GM12878 (cell line): ENCODE measurements around the gene SNCAIP. TPM values are rescaled to one million over a fixed set of nuclear protein-coding genes. Genes with fewer than 3 reads are reported as not detected.

Source experiments
- ATAC-seq: fragments of 200-7000 bp; cut with Tn5 transposase; 3 replicates; pipeline ENCODE4 v1.9.1; 2020; ENCODE audit warnings: mild to moderate bottlenecking, moderate library complexity
- BruUV-seq: library from RNA; stranded (reverse); fragments of 400-500 nt; replicated peaks from 2 replicates; lab custom pipeline; 2021; lab: Mats Ljungman, UMichigan
- CTCF ChIA-PET: fragments of 300-600 bp; sonication (Branson Sonifier 250); formaldehyde crosslinking; extraction: SDS; loops from one replicate; lab custom pipeline; 2021; ENCODE audit warnings: inconsistent platforms; lab: Yijun Ruan, JAX
- POLR2A ChIA-PET: fragments of 350-600 bp; formaldehyde crosslinking; extraction: SDS; loops from one replicate; lab custom pipeline; 2021; ENCODE audit warnings: inconsistent platforms; lab: Charles Lee
- RAD21 ChIA-PET: fragments of 300-600 bp; sonication (Branson Sonifier 250); formaldehyde crosslinking; loops from one replicate; lab custom pipeline; 2023; ENCODE audit warnings: antibody characterized with exemption; ENCODE audit not compliant: unreplicated experiment; lab: Charles Lee
- SMC1A ChIA-PET: fragments of 300-600 bp; sonication (Branson Sonifier 250); formaldehyde crosslinking; loops from one replicate; lab custom pipeline; 2023; ENCODE audit not compliant: unreplicated experiment, uncharacterized antibody; lab: Charles Lee
- DNase-seq: peaks from one replicate; pipeline ENCODE4 v3.0.0-alpha.2; 2011; ENCODE audit warnings: low read depth, low spot score
- FAIRE-seq: peaks from 3 replicates; lab custom pipeline; 2011; peaks lifted over from hg19 to GRCh38; lab: Jason Lieb, UNC
- H2AFZ ChIP-seq: 2 replicates; pipeline ENCODE4 v1.6.0; 2011; ENCODE audit warnings: low read depth, low read length, control low read depth; ENCODE audit not compliant: control insufficient read depth
- H3K27ac ChIP-seq: 2 replicates; pipeline ENCODE4 v1.5.1; 2011; ENCODE audit warnings: control low read depth; ENCODE audit not compliant: control insufficient read depth, insufficient read depth
- H3K27me3 ChIP-seq, 2 experiments: replicated peaks in 1 of 2; 2 replicates each; pipeline versions ENCODE4 v1.6.0 to v1.6.1; 2011; ENCODE audit warnings: low read length in 1 of 2; ENCODE audit not compliant: control insufficient read depth in 2 of 2, insufficient read depth in 2 of 2
- H3K36me3 ChIP-seq, 2 experiments: 2 replicates each; pipeline ENCODE4 v1.5.1; 2011; ENCODE audit warnings: low read length in 1 of 2; ENCODE audit not compliant: control insufficient read depth in 2 of 2, insufficient read depth in 2 of 2
- H3K4me1 ChIP-seq: 2 replicates; pipeline ENCODE4 v1.6.1; 2011; ENCODE audit warnings: mild to moderate bottlenecking, low read length, moderate library complexity, mixed read lengths; ENCODE audit not compliant: control insufficient read depth, insufficient read depth
- H3K4me2 ChIP-seq: 2 replicates; pipeline ENCODE4 v1.6.0; 2011; ENCODE audit warnings: control low read depth; ENCODE audit not compliant: control insufficient read depth, insufficient read depth
- H3K4me3 ChIP-seq: fragments of 200-600 bp; sonication (generic); 2 replicates; pipeline ENCODE4 v1.5.1; 2016
- H3K79me2 ChIP-seq: 2 replicates; pipeline ENCODE4 v1.6.0; 2011; ENCODE audit warnings: low read length; ENCODE audit not compliant: control insufficient read depth, insufficient read depth
- H3K9ac ChIP-seq: 2 replicates; pipeline ENCODE4 v1.8.0; 2011; ENCODE audit warnings: low read length, control low read depth, mixed read lengths; ENCODE audit not compliant: control insufficient read depth, insufficient read depth
- H3K9me3 ChIP-seq: replicated peaks from 3 replicates; pipeline ENCODE4 v1.5.1; 2011; ENCODE audit warnings: mild to moderate bottlenecking, low read length; ENCODE audit not compliant: control insufficient read depth, insufficient read depth
- H4K20me1 ChIP-seq: 2 replicates; pipeline ENCODE4 v1.6.0; 2011; ENCODE audit not compliant: control insufficient read depth, insufficient read depth
- ASH2L ChIP-seq: fragments of 300-600, 200-600 bp; sonication (generic); IDR thresholded peaks from 2 replicates; pipeline ENCODE4 v1.6.1; 2017; ENCODE audit warnings: low read depth, mild to moderate bottlenecking, borderline replicate concordance
- CBFB ChIP-seq: IDR thresholded peaks from 2 replicates; pipeline ENCODE4 v1.6.1; 2016; ENCODE audit warnings: antibody characterized with exemption, low read depth
- CTCF ChIP-seq, 3 experiments: IDR thresholded peaks in 2 of 3; conservative IDR thresholded peaks in 1 of 3; 2 replicates each; pipeline ENCODE4 v1.5.1; 2011; ENCODE audit warnings: low read depth in 3 of 3, low read length in 3 of 3, mild to moderate bottlenecking in 3 of 3, control low read depth in 2 of 3, moderate library complexity in 2 of 3, inconsistent platforms in 1 of 3, mixed read lengths in 1 of 3; ENCODE audit not compliant: control insufficient read depth in 2 of 3, insufficient read depth in 1 of 3; ENCODE audit errors: extremely low read depth in 1 of 3
- E2F4 ChIP-seq: IDR thresholded peaks from 2 replicates; pipeline ENCODE4 v1.6.1; 2012; ENCODE audit warnings: low read depth, low read length, improper control_type of control experiment
- EP300 ChIP-seq, 2 experiments: fragments of 150-350 bp in 1 of 2; IDR thresholded peaks; 2 replicates each; pipeline ENCODE4 v1.6.1; 2011 to 2012; ENCODE audit warnings: low read depth in 2 of 2, low read length in 2 of 2, borderline replicate concordance in 1 of 2, improper control_type of control experiment in 1 of 2, inconsistent platforms in 1 of 2; ENCODE audit not compliant: control insufficient read depth in 1 of 2
- EZH2 ChIP-seq: IDR thresholded peaks from 2 replicates; pipeline ENCODE4 v1.6.1; 2012; ENCODE audit warnings: low read depth, mild to moderate bottlenecking, control low read depth, inconsistent platforms, low read length, borderline replicate concordance; ENCODE audit not compliant: control insufficient read depth
- FOS ChIP-seq: IDR thresholded peaks from 3 replicates; pipeline ENCODE4 v1.6.1; 2011; ENCODE audit warnings: borderline replicate concordance; ENCODE audit not compliant: insufficient read length; ENCODE audit errors: extremely low read depth
- HDGF ChIP-seq: fragments of 450-650 bp; IDR thresholded peaks from 2 replicates; pipeline ENCODE4 v1.6.1; 2016; ENCODE audit warnings: antibody characterized with exemption
- IKZF1 ChIP-seq: fragments of 450-650 bp; conservative IDR thresholded peaks from 2 replicates; pipeline ENCODE4 v1.6.1; 2017; ENCODE audit warnings: antibody characterized with exemption, mild to moderate bottlenecking
- KDM1A ChIP-seq: fragments of 200-600 bp; sonication (generic); IDR thresholded peaks from 2 replicates; pipeline ENCODE4 v1.6.1; 2016; ENCODE audit warnings: borderline replicate concordance
- NFIC ChIP-seq: IDR thresholded peaks from 2 replicates; pipeline ENCODE4 v1.6.1; 2012; ENCODE audit warnings: low read depth, mild to moderate bottlenecking, inconsistent platforms, low read length, moderate library complexity
- POU2F2 ChIP-seq: IDR thresholded peaks from 3 replicates; pipeline ENCODE4 v1.6.1; 2011; ENCODE audit warnings: low read depth, mild to moderate bottlenecking, low read length, borderline replicate concordance
- RAD51 ChIP-seq: fragments of 450-650 bp; IDR thresholded peaks from 2 replicates; pipeline ENCODE4 v1.6.1; 2016; ENCODE audit warnings: moderate library complexity, mild to moderate bottlenecking, inconsistent platforms
- USF2 ChIP-seq: IDR thresholded peaks from 2 replicates; pipeline ENCODE4 v1.6.1; 2011; ENCODE audit warnings: low read depth, low read length, improper control_type of control experiment, borderline replicate concordance
- ZSCAN29 ChIP-seq: fragments of 450-650 bp; IDR thresholded peaks from 2 replicates; pipeline ENCODE4 v1.6.1; 2017; ENCODE audit warnings: mild to moderate bottlenecking, moderate library complexity
- WGBS: methylation state at CpG from one replicate; pipeline ENCODE4 v1.1.6; 2016; ENCODE audit warnings: low lambda C conversion rate; ENCODE audit not compliant: insufficient replicate concordance, insufficient coverage; ENCODE audit errors: missing lambda C conversion rate; 5-methylcytosine and 5-hydroxymethylcytosine counted together
- in situ Hi-C: fragments of 300-500 bp; cut with MboI; formaldehyde crosslinking; loops from 9 replicates; pipeline ENCODE4 v1.14.3; 2018; ENCODE audit warnings: mixed read lengths
- intact Hi-C: fragments of 100-400 bp; cut with micrococcal nuclease; formaldehyde crosslinking; loops from one replicate; pipeline ENCODE4 v1.14.2; 2022; ENCODE audit not compliant: unreplicated experiment
- polyA plus RNA-seq, 11 experiments: library from polyadenylated mRNA; depleted of rRNA in 4 of 11; unstranded in 6 of 11; stranded (reverse) in 5 of 11; fragments of >200 nt; fragmentation: Nextera tagmentation in 4 of 11; fragmentation: Illumina TruSeq in 1 of 11; extraction: Ambion mirVana in 4 of 11; extraction: Trizol in 1 of 11; gene quantifications; 1 replicate in 1 of 11; 2 replicates in 10 of 11; pipeline versions ENCODE4 v1.2.1 to v1.2.3, GENCODE V29; 2011 to 2016; ENCODE audit warnings: inconsistent platforms in 2 of 11, missing spikeins in 2 of 11, low read depth in 1 of 11
- total RNA-seq, 4 experiments: library from RNA; depleted of rRNA in 3 of 4; stranded (reverse); fragments of >200 nt in 3 of 4; fragmentation: Illumina TruSeq in 1 of 4; extraction: Trizol in 1 of 4; gene quantifications; 2 replicates each; pipeline versions ENCODE4 v1.2.1 to v1.2.3, GENCODE V29; 2013 to 2021
- TF ChIP-seq, protein P1 (sequence below): fragments of 450-650 bp; IDR thresholded peaks from 2 replicates; pipeline ENCODE4 v1.6.1; 2017; ENCODE audit warnings: low read depth, mild to moderate bottlenecking, moderate library complexity

The SNCAIP gene
- total and polyA plus RNA-seq, 10 of the 15 experiments (the other 5 are each of a cell fraction or from before 2014, with no cell fraction given): 0.03 to 0.62 (median 0.16) TPM; not detected in 1

GRCh38 chr5:122385286-122385685, 73.2 kb downstream of the SNCAIP start (continued):
- TF ChIP-seq CTCF (IDR thresholded peaks at IDR 0.05 in 2 of 3, conservative IDR thresholded peaks at IDR 0.05 in 1 of 3; ENCODE audit: control insufficient read depth in 2 of 3, extremely low read depth in 1 of 3, insufficient read depth in 1 of 3, low read depth in 3 of 3, low read length in 3 of 3) (no peak), E2F4 (no peak), CBFB (no peak), POU2F2 (no peak)

DNA sequence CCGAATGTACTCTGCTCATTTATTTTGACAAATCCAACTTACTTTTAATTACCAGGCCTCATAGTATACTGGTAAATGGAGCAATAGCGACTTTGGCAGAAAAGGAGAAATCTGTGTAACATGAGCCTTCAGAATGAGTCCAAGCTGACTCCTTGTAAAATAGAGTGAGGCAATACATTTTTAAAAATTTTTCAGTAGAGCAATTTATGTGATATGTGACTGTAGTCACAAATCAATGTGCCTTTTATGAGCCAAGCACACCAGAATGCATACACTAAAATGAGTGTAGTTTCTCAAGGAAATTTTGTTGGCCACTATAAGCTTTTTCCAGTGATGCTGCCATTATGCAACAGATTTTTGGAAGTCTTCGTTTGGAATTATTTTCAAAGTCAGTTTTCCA, 73.8 kb downstream of the SNCAIP start:
- 37% methylated on average over 3 of the region's 3 CpGs for WGBS
- ATAC-seq (no peak), DNase-seq (no peak), FAIRE-seq (no peak)
- no peaks in the 10 kb centered on the region for H3K36me3 ChIP-seq
- no peak overlapping the region for H3K4me3 ChIP-seq
- RAD21 ChIA-PET: no interaction called here
- POLR2A ChIA-PET: no interaction called here
- H3K27me3 ChIP-seq: peaks cover 0 to 2% of the 10 kb centered on the region in 2 experiments; a peak in 2 of 4 replicates
- intact Hi-C loops (no loop called here), in situ Hi-C loops (no loop called here)
- H3K9me3 ChIP-seq: no peaks in the 10 kb centered on the region
- no peaks in the 10 kb centered on the region for H3K79me2 ChIP-seq
- H3K27ac ChIP-seq: no peak overlapping the region
- SMC1A ChIA-PET: interaction anchor here (0.8 kb wide), 1 partner anchor 11 kb away, joined by 4 read pairs; no protein-coding TSS in a partner anchor
- no TSS peak for BruUV-seq
- H4K20me1 ChIP-seq: no peaks in the 10 kb centered on the region
- CTCF ChIA-PET: no interaction called here
- H2AFZ ChIP-seq: no peak overlapping the region
- H3K9ac ChIP-seq: no peak overlapping the region
- no peak overlapping the region for H3K4me2 ChIP-seq
- H3K4me1 ChIP-seq: no peaks in the 10 kb centered on the region
- TF ChIP-seq KDM1A (no peak), EZH2 (no peak), NFIC (no peak), RAD51 (no peak), FOS (no peak), HDGF (no peak), ZSCAN29 (no peak), IKZF1 (no peak), ASH2L (no peak), EP300 (IDR thresholded peaks at IDR 0.05; ENCODE audit: borderline replicate concordance in 1 of 2, control insufficient read depth in 1 of 2, low read depth in 2 of 2, low read length in 2 of 2) (no peak), USF2 (no peak)
- TF ChIP-seq, protein P1, sequence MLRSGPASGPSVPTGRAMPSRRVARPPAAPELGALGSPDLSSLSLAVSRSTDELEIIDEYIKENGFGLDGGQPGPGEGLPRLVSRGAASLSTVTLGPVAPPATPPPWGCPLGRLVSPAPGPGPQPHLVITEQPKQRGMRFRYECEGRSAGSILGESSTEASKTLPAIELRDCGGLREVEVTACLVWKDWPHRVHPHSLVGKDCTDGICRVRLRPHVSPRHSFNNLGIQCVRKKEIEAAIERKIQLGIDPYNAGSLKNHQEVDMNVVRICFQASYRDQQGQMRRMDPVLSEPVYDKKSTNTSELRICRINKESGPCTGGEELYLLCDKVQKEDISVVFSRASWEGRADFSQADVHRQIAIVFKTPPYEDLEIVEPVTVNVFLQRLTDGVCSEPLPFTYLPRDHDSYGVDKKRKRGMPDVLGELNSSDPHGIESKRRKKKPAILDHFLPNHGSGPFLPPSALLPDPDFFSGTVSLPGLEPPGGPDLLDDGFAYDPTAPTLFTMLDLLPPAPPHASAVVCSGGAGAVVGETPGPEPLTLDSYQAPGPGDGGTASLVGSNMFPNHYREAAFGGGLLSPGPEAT: no peak
